Brain microvascular endothelial cell (primary cell): Measurements from ENCODE around the gene VMP1.

Experiments
- DNase-seq: peaks from one replicate; pipeline ENCODE4 v3.0.0-alpha.2; 2020
- H3K27ac ChIP-seq: fragments of 250-450 bp; sonication (Bioruptor Pico); 2 replicates; pipeline ENCODE4 v1.5.1; 2020; ENCODE audit warnings: mild to moderate bottlenecking, moderate library complexity
- H3K27me3 ChIP-seq: fragments of 250-450 bp; sonication (Bioruptor Pico); replicated peaks from 2 replicates; pipeline ENCODE4 v1.5.1; 2020; ENCODE audit warnings: mild to moderate bottlenecking
- H3K36me3 ChIP-seq: fragments of 250-450 bp; sonication (Bioruptor Pico); replicated peaks from 2 replicates; pipeline ENCODE4 v1.5.1; 2020; ENCODE audit warnings: mild to moderate bottlenecking
- H3K4me3 ChIP-seq: 2 replicates; pipeline ENCODE4 v1.5.1; 2011; ENCODE audit warnings: low read depth, mild to moderate bottlenecking, control low read depth, low read length, moderate library complexity
- CTCF ChIP-seq: IDR thresholded peaks from 2 replicates; pipeline ENCODE4 v1.5.1; 2011; ENCODE audit warnings: low read depth, mild to moderate bottlenecking, moderate library complexity, low read length, control low read depth, inconsistent platforms; ENCODE audit errors: missing control alignments
- in situ Hi-C: cut with HindIII; loops from 2 replicates; pipeline ENCODE4 v1.10.0; 2017; ENCODE audit warnings: low sequenced_read_pairs, low pct_ligation_motif_present

VMP1 gene

GRCh38 chr17:59688008-59688407 is 19.4 kb upstream of the VMP1 start:
- H3K36me3 ChIP-seq = peaks cover 92% of the 10 kb centered on the region
- no peak overlapping the region for H3K27ac ChIP-seq
- no peak for TF ChIP-seq CTCF
- no peak overlapping the region for H3K4me3 ChIP-seq
- no peak for DNase-seq
- in situ Hi-C loops = no loop called here
- H3K27me3 ChIP-seq = no peaks in the 10 kb centered on the region

- Histone ChIP-seq H3K4me3 (no peak overlapping the region), H3K27me3 (no peaks in the 10 kb centered on the region), H3K36me3 (peaks cover 92% of the 10 kb centered on the region), H3K27ac (no peak overlapping the region)
- DNase-seq = no peak
- TF ChIP-seq CTCF = no peak
- in situ Hi-C loops = no loop called here
Measured at GRCh38 chr17:59688496-59688895, 19.0 kb upstream of the VMP1 start.

GRCh38 chr17:59693582-59693981 is 13.9 kb upstream of the VMP1 start:
- Histone ChIP-seq H3K27ac (no peak overlapping the region), H3K27me3 (no peaks in the 10 kb centered on the region), H3K36me3 (peaks cover 91% of the 10 kb centered on the region), H3K4me3 (no peak overlapping the region)
- no peak for DNase-seq
- TF ChIP-seq CTCF = no peak
- in situ Hi-C loops = no loop called here

GRCh38 chr17:59694344-59694743 is 13.1 kb upstream of the VMP1 start:
- Histone ChIP-seq H3K27ac (no peak overlapping the region), H3K4me3 (no peak overlapping the region), H3K27me3 (no peaks in the 10 kb centered on the region), H3K36me3 (peaks cover 93% of the 10 kb centered on the region)
- in situ Hi-C loops = no loop called here
- no peak for TF ChIP-seq CTCF
- DNase-seq = no peak

GRCh38 chr17:59695945-59696681 is 11.3 kb upstream of the VMP1 start:
- in situ Hi-C loops = no loop called here
- no peak for DNase-seq
- Histone ChIP-seq H3K27ac (no peak overlapping the region), H3K36me3 (peaks cover 82% of the 10 kb centered on the region), H3K4me3 (no peak overlapping the region), H3K27me3 (no peaks in the 10 kb centered on the region)
- TF ChIP-seq CTCF = no peak

- Histone ChIP-seq H3K4me3 (no peak overlapping the region), H3K36me3 (peaks cover 78% of the 10 kb centered on the region), H3K27me3 (no peaks in the 10 kb centered on the region), H3K27ac (no peak overlapping the region)
- in situ Hi-C loops = no loop called here
- no peak for DNase-seq
- no peak for TF ChIP-seq CTCF
Measured at GRCh38 chr17:59696682-59697277, 10.7 kb upstream of the VMP1 start.
